Measurements from ENCODE around the gene USP22.

USP22 gene

DNA sequence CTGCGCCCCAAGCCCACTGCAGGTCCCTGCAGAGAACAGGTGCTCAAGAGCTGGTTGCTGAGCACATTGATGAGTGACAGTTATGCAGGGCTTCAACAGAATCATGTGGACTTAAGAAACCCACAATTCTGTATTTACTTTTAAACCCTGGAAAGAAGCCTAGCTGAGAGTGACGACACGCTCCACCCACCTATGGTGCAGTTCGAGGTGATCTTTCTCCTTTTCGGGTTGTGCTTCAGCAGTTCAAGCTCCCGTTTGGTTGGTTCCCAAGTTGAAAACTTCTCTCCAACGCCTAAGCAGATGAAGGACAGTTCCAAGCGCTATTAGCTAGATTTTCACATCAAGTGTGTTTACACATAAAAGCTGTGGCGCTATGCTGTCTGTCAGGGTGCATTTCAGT is 23.9 kb downstream of the USP22 start:
- no peak for DNase-seq

DNA sequence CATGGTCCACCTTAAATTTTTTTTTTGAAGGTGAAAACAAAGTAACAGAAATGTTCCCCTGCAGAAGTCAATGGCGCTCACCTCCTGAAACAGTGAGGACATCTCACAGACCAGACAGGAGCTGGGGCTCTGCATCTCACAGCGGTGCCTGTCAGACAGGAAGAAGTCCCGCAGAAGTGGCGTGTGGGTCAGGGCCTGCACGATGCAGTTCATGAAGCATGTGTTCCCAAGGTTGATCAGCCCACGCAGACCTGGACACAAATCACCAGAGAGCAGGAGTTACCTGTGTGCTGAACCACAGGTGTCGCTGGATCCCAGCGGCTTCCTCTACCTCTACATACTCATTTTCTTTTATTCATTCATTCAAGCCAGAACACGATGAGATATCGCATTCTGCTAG is 24.9 kb downstream of the USP22 start:
- DNase-seq: no peak

DNA sequence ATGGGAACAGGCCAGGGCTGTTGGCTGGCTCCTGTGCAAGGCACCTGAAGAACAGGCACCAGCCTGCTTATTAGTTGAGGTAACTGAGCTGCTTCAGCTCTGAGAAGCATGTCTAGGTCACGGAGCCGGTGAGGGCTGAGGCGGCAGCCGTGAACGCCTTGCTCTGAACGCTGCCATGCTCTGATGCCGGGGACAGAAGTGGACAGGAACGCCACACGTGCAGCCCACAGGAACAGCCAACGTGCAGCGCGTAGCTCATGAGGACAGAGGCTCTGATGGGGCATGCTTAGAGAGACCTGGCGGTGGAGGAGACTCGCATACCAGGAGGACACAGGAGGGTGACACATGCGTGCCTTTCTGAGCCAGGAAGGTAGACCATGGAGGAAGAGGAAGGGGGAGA is 25.6 kb downstream of the USP22 start:
- DNase-seq: no peak

DNA sequence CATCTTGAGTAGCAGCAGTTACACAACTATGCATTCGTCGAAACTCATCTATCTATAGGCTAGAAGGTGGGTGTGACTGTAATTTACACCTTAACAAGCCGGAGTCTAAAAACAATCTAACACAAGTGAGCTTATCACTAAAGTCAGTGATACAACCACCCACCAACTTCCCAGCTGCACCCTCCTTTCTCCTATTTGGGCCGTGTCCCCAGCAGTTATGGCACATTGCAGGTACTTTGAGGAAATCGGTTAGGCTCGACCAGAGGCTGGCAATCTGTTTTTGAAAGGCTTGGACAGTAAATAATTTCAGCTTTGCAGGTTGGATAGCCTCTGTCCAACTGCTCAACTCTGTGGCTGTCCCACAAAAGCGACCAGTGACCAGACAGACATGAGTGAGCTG is 26.0 kb downstream of the USP22 start:
- DNase-seq: no peak

DNA sequence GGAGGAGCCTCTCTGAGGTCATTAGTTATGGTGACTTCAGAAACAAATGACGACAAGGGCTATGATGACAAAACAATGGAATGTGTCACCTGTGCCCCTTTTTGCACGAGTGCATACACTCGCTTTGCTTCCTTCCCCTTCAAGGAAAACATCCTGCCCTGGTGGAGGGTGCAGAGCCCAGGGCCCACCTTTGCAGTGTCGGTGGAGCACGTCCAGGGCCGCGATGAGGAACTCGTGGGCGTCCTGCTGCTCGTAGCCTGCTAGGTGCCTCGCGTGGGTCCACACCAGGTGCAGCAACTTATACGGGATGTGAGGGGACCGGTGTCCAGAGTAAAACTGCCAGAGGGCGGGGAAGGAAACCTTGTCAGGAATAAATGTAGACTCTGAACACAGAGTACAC is 27.2 kb downstream of the USP22 start:
- no peak for DNase-seq

DNA sequence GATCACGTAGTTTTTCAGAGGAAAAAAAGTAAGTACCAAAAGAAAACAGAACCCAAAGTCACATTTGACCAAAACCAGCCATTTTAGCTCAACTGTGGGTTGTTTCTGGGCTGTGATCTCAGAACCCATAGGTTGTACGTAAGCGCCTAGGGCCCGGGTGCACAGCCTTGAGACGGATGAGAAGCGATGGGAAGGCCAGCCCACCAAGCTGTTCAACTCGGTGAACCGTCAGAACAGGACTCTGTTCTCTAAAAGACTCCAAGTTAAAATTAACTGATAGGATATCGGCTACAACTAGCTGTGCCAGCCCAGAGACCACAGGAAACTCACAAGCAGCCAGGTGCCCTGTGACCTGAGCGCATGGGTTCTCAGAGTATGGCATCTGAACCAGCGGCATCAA is 28.3 kb downstream of the USP22 start:
- DNase-seq: no peak

DNA sequence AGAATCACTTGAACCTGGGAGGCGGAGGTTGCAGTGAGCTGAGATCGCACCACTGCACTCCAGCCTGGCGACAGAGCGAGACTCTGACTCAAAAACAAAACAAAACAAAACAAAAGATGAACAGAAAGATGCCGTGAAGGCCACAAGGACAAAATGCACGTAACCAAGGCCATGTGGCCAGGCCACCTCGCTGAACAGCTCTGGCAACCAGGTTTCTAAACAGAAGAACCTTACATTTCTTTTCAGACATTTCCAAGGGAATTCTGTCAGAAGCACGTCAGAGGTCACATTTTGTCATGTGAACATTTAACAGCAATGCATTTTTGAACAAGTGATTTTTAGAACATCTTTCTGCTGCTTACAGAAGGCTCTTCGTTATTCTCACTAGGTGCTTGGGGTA is 28.8 kb downstream of the USP22 start:
- DNase-seq: no peak

DNA sequence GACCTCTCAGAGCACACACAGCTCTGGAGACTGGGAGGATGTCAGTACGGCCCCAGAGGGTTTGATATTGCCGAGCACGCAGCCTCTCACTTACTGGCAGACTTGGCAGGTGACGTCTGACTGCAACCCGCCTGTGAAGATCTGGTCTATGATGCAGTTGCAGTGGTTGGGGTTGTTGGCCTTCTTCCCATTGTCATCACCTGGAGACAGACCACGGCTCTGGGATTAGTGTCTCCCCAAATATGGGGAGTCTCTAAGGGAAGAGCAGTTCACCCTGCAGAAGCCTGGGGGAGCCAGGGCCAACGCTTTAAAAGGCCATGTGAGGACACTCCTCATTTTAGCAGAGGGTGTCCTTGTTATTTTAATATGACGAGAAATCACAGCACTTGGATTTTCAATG is 30.1 kb downstream of the USP22 start:
- no peak for DNase-seq

DNA sequence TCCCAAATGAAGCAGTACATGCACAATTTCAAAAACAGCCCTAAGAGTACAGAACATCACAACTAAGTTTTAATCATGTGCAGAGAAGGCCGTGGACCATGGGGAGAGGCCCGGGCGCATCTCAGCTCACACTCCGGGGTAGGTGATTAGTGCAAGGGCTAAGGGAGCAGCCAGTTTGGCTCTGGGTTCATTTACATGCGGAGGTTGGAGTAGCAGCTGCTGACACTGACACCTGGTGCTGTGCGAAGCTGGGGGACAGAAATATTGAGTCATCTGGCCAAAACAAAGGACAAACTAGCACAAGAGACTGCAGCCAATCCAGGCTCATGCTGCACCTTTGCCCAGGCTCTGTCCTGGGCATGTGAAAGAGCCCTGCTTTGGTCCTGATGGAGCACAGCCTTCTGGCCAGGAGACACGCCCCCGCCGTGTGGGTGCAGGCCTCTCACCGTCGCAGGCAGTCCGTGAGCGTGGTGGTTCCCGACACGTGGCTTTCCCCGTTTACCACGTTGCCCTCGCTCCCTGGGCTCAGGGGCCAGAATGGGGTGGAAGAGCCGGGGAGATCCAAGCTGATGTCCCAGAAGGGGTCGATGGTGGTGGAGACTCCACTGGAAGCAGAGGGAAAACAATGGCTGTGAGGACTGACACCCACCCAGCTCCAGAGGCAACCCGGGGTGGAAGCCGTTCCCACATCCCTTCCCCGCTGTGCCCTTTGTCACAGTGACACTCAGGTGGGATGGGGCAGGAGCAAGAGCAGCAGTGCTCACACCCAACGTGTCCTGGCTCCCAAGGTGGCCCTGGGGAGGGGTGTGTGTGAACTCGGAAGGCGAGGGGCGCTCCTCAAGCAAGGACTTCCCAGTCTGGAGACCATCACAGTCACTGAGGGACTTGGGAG is 31.9 kb downstream of the USP22 start:
- DNase-seq: no peak

DNA sequence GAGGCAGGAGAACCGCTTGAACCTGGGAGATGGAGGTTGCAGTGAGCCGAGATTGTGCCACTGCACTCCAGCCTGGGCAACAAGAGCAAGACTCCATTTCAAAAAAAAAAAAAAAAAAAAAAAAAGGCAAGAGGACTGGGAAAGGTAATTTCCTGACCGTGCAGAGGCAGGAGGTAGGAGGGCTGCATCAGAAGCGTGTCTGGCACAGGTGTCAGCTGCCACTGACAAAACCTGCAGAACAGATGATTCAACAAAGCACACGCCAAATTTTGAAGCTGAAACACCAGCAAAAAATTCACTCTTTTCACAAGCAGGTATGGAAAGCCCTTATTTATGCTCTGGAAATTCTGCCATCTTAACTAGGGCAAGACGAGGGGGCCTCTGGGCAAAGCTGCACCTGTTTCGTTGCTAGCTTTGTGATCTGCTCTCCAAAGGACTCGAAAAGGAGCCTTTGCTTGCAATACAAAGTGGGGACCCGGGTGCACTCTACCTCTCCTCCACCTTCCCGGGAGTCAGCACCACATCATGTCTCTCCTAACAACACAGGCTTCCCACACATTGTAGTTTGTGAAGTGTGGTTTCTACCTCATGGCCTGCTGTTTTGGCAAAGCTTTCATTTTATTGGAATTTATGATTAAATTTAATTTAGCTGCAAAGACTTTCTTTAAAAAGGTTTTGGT is 33.7 kb downstream of the USP22 start:
- DNase-seq: no peak

DNA sequence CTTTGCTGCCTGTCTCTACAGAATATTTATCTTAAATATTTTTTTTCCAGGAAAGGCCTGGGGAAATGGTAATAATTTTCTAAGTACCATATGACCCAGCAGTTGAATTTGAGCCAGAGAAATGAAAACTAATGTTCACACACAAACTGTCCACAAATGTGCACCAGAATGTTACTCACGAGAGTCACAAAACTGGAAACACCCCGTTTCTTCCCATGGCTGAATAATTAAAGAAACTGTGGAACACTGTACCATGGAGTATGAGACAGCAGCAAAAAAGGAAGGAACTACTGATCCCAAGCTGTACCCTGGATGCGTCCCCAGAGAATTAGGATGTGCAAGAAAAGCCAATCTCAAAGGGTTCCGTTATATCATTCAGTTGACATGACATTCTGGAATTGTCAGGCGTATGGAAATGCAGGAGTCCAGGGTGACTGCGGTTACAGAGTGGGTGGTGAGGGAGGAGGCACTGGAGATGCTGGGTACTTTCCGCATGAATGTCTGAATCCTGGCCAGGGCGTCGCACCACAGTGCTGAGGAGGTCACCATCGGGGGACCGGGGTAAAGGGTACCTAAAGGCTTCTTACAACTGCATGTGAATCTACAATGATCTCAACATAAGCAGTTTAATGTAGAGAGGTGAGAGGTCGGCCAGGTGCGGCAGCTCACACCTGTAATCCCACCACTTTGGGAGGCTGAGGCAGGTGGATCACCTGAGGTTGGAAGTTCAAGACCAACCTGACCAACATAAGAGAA is 34.5 kb downstream of the USP22 start:
- no peak for DNase-seq

DNA sequence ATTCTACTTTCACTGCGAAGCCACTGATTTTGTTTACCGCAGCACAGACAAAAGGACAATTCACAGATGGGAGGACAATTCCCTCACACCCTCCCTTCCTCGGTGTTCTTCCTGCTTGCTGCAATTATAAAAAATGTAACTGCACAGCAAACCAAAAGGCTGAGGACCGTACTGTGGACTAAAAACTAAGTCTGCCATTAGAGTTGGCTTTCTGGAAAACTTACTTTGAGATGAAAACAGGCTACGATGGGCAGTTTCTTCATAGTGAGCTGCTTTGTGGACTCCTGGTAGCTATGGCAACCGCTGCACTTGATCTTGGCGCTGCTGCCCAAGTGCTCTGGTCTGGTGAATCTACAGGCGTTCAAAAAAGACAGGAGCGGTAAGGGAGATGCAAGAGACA is 35.2 kb downstream of the USP22 start:
- DNase-seq: no peak

DNA sequence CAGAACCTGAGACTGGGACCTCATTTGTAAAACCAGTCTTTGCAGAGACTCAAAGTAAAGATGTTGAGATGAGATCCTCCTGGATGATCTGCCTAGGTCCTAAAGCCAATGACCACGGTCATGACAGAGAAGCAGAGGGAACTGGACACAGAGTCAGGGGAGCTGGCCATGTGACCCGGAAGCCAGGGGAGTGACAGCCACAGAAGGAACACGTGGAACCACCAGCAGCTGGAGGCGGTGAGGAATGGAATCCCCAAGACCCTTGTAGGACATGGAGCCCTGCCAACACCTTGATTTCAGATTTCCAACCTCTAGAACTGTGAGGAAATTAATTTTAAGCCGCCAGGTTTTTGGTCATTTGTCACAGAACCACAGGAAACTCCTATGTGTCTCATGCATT is 37.0 kb downstream of the USP22 start:
- DNase-seq: no peak

DNA sequence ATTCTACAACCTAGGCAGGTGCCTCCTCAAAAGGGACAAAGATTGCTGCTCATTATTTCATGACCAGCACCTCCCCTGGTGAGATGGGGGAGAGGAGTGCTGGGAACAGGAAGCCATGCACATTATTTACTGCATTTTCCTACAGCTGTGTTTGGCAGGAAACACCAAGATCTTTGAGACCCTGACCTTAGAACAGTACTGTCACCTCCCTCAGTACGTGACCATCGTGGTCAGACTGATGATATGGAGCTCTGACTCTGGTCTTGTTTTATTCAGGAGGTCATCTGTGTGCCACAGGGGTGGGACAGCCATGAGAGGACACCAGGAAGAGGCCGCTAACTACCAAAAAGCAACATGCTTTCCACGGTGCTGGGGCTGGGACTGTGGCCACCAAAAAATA is 37.4 kb downstream of the USP22 start:
- no peak for DNase-seq

DNA sequence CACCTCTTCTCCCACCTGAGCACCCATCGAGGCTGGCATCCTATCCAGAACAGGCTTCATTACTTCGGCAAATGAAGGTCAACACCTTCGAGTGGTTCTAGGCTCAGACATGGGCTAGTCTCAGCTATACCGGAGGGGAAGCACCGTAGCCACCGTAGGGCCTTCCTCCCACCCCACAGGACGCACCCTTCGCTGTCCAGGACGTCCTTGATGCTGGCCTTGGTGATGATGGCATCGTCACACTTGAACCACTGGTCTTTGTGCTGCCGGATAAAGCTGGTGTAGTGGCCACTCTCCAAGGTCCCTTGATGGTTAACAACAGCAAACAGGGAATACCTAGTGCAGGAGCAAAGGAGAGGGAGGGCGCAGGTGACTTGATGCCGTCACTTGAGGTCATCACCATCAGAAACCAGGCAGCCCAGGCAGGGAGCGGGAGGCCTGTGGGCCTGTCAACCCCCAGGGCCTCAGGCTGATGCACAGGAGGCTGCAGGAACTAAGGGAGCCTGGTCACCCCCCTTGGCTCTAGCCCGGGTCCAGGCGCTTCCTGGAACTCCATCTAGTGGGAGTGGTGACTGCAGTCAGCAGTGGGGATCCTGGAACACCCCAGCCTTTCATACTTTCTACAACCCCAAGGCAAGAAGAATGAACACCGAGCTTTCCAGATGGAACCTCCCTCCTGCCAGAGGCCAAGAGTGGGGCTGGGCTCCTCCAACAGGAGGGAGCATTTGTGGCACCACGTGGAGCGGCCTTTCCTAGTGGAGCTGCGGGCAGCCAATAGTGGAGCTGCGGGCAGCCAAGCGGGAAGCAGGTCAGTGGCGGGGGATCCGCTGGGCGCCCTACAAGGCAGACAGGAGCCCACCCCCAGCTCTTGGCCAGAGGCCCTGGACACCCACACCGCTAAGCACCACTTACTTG is 38.5 kb downstream of the USP22 start:
- no peak for DNase-seq

DNA sequence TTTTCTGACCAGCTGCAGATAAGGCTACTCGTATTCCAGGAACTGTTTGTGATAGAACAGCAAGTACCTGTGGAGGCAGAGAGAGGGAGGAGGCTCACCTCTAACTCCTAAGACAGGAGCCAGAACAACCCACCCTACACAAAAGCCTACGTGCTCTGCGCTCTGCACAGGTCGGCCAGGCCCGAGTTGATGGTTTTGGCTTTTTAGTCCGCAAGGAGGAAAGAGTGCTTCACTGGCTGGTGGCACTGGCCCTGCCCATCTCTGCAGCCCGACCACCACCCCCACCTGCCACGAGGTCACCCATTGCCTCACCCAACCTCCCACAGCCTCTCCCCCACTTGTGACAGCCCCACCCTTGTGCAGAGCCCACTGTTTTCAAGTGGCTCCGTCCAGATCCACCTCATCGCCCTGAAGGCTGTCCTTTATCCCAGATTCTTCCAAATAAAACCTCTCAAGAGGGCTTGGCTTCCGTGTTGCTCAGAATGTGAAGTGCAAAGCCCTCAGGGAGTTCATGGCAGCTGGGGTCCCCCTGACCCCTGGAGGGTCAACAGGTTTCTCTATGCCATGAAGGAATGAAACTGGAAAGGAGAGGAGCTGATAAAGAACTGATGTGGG is 39.7 kb downstream of the USP22 start:
- no peak for DNase-seq

DNA sequence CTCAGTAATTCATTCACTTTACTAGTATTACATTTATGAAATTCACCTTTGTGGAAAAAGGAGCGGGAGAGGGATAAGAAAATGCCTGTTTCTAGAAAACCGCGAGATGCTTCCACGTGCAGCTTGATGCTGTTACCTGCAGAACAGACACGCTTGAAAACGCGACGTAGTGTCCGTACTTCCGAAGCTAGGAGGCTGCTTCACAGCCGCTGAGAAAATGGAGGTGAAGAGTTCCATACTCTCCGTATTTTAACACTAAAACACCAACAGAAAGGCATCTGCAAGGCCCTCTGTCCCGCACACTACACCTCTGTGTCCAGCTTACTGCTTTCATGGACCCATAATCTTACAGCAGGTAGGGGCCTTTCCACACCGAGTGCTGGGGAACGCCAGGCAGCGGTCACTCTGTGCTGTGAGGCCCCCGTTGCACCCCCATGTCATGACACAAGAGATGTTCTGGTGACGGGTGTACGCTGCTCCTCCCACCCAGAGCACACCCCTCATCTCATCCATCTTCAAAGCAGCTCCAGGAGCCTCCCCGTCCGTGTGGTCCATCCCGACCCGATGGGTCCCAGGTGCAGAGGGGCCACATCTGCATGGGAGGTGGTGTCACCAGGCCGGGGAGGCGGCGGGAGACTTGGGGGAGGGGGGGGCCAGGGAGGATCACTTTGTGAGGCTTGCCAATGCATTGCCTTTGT is 40.4 kb downstream of the USP22 start:
- DNase-seq: no peak

DNA sequence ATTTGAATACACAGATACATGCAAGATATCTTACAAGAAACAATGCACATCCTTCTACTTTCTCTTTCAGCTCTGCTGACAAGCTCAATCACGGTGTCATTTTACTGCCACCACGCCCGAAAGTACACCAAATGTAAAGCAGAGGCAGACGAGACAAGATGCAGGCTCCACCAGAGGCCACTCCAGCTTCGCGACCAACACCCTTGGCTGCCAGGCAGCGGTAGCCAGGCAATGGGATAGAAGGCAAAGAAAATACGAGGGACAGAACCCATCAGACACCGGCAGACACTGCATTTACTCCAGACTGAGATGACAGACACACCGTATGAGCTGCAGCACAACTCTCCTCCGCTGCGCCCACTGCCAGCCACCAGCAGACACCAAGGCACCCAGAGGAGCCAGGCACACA is 41.0 kb downstream of the USP22 start:
- DNase-seq: no peak

DNA sequence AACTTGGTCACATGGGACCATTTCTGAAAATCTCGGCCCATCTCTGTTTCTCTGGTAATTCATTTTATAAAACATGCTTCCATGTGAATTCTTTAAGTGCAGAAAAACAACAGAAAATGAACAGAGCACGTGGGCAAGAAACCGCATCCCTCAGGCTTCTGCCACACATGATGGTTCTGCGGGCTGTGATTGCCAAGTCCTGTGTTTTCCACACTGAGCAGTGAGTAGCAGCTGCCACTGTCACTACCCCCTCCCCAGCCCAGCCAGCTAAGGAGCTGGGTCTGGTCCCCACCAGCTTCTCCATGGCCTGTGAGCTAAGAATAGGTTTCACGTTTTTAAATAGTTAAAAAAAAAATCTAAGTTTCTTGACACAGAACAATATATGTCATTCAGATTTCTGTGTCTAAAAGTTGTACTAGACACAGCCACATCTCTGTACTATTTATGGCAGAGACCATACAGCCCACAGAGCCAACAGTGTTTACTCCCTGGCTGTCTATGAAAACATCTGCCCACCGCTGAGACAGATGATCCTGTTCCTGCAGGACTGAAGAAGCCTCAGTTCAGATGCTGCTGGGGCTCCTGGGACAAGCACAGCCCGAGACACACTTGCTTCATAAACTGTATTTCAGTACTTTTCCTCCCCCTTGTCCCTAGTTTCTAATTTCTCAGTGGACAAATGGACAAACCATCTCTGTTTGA is 41.5 kb downstream of the USP22 start:
- no peak for DNase-seq

DNA sequence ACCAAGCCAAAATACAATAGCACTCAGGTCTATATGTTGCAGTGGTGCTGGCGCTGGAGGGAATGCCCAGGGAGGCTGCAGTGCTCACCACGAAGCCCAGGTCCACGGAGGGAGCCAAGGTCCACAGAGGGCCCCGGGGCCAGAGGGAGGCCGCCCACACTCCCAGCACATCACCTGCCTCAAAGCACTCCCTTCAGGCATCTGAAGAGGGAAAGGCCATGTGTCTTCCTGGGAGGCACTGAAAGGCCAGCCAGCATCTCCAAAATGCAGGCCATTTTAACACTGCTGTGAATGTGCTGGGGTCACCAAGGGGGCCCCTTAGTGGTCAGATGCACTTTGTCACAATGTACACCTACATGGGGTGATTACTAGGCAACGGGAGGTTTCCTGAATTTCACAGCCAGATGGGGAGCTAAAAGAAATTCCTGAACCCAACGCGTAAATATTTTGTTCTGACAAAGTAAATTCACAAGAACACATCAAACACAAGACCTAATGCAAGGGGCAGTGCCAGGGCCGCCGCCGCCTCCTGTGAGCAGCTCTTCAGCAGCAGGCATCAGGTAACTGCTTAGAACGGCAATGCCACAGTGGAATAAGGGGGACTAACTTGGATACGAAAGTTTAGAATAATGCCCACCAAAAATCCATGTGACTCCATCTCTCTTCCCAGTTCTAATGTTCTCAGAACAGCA is 42.8 kb downstream of the USP22 start:
- DNase-seq: no peak

All from NCI-H524 treated with DMSO at 0.1 percent for 48 hours (cell line).